Retinal pigment epithelial cell (primary cell): ENCODE data around the gene METAP2.

Experiments used
- DNase-seq: peaks from one replicate; pipeline ENCODE4 v3.0.0-alpha.2; 2010; ENCODE audit warnings: low read depth
- H3K4me3 ChIP-seq: 2 replicates; pipeline ENCODE4 v1.5.1; 2011; ENCODE audit warnings: mild to moderate bottlenecking, low read length, control low read depth, moderate library complexity
- TF ChIP-seq, protein P1 (sequence below): conservative IDR thresholded peaks from 2 replicates; pipeline ENCODE4 v1.5.1; 2011; ENCODE audit warnings: low read depth, low read length, control low read depth, inconsistent platforms

METAP2 gene

DNA sequence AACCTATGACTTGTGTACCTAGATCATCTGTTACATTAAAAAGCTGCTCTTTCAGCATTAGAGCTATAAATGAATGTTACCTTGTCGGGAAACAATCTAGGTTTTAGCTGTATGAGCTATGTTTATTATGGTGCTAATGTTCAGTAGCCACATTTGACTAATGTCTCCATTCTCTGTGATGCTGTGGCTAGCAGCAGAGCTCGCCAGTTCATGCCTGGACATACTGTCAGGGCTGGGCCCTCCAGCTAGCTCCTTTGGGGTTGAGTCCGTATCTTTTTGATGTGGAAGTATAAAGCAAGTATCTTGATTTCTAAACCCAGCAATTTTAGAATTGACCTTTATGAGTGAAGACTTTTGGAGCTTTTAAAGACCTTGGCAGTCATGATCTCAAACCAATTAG lies 41.2 kb downstream of the METAP2 start:
- no peak for DNase-seq
- H3K4me3 ChIP-seq = no peak overlapping the region

GRCh38 chr12:95516757-95517156 lies 42.8 kb downstream of the METAP2 start:
- TF ChIP-seq, protein P1, sequence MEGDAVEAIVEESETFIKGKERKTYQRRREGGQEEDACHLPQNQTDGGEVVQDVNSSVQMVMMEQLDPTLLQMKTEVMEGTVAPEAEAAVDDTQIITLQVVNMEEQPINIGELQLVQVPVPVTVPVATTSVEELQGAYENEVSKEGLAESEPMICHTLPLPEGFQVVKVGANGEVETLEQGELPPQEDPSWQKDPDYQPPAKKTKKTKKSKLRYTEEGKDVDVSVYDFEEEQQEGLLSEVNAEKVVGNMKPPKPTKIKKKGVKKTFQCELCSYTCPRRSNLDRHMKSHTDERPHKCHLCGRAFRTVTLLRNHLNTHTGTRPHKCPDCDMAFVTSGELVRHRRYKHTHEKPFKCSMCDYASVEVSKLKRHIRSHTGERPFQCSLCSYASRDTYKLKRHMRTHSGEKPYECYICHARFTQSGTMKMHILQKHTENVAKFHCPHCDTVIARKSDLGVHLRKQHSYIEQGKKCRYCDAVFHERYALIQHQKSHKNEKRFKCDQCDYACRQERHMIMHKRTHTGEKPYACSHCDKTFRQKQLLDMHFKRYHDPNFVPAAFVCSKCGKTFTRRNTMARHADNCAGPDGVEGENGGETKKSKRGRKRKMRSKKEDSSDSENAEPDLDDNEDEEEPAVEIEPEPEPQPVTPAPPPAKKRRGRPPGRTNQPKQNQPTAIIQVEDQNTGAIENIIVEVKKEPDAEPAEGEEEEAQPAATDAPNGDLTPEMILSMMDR = no peak
- DNase-seq = no peak
- no peak overlapping the region for H3K4me3 ChIP-seq

More for the DNA sequence above, 41.2 kb downstream of the METAP2 start:
- TF ChIP-seq, protein P1 = no peak

DNA sequence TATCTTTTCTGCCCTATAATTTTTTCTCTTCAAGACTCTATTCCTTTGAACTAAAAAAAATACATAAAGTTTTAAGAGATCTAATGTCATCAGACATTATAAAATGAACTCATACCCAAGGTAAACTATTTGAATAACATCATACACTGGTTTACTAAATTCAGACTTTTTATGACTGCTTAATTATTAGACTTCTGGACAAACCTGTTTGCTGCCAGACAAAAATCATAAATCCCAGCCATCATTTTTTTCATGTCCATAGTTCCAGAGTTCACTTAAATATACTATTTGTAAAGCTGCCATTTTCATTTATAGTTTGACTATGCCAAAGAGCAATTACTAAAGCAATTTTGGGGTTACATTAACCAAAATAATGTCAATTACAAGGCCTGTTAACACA lies 43.3 kb downstream of the METAP2 start:
- no peak overlapping the region for H3K4me3 ChIP-seq
- TF ChIP-seq, protein P1 = no peak
- DNase-seq = no peak

- DNase-seq = no peak
- TF ChIP-seq, protein P1 = no peak
- H3K4me3 ChIP-seq = no peak overlapping the region
Measured at GRCh38 chr12:95518944-95519343, 45.0 kb downstream of the METAP2 start.

- no peak for DNase-seq
- TF ChIP-seq, protein P1 = no peak
- no peak overlapping the region for H3K4me3 ChIP-seq
Measured at GRCh38 chr12:95520816-95521215, 46.9 kb downstream of the METAP2 start.

GRCh38 chr12:95522692-95523091 lies 48.7 kb downstream of the METAP2 start:
- TF ChIP-seq, protein P1 = no peak
- no peak overlapping the region for H3K4me3 ChIP-seq
- no peak for DNase-seq

DNA sequence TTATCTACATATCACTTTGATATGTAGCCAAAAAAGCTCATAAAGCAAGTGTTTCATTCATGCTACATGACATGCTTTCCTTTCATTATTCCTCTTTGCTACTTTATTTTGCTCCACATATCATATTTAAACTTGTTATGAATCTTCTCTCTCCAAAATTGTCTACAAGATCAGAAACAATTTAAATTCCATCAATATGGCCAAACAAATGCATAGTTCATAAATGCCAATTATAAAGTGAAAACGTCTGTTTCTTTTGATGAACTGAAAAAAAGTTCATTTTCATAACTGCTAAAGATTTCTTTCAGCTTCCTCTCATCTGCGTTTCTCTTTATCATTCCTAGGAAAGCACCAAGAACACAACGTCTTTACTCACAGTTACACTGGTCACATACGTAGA lies 54.5 kb downstream of the METAP2 start:
- TF ChIP-seq, protein P1 = no peak
- DNase-seq = no peak
- no peak overlapping the region for H3K4me3 ChIP-seq
